Right cardiac atrium (tissue), 5 donors: ENCODE data around the gene PLEKHO2. TPM values are rescaled to one million over a fixed set of nuclear protein-coding genes. Genes with fewer than 3 reads are reported as not detected.

Experiments used
- ATAC-seq, 2 donors: fragments of 200-7000 bp; cut with Tn5 transposase; one replicate each; pipeline versions ENCODE4 v1.8.0 to v1.9.1; 2020; ENCODE audit warnings: moderate library complexity in 2 of 2, mild to moderate bottlenecking in 1 of 2
- DNase-seq, 3 donors: peaks; one replicate each; pipeline ENCODE4 v3.0.0-alpha.2; 2020
- H3K27ac ChIP-seq: one replicate; pipeline ENCODE4 v1.5.1; 2013; ENCODE audit warnings: mild to moderate bottlenecking, low read length, control low read depth, moderate library complexity
- H3K27me3 ChIP-seq: one replicate; pipeline ENCODE4 v1.6.1; 2013; ENCODE audit not compliant: control insufficient read depth, insufficient read depth
- H3K4me1 ChIP-seq: one replicate; pipeline ENCODE4 v1.6.1; 2013; ENCODE audit warnings: low read length; ENCODE audit not compliant: control insufficient read depth, insufficient read depth
- H3K4me3 ChIP-seq: one replicate; pipeline ENCODE4 v1.5.1; 2013; ENCODE audit warnings: low read length, control low read depth
- H3K9me3 ChIP-seq: one replicate; pipeline ENCODE4 v1.6.1; 2013; ENCODE audit warnings: low read length; ENCODE audit not compliant: control insufficient read depth
- WGBS: extraction: QIAGEN DNeasy Blood & Tissue Kit; methylation state at CpG from one replicate; pipeline ENCODE4 v1.1.7; 2013; 5-methylcytosine and 5-hydroxymethylcytosine counted together
- intact Hi-C, 4 donors: fragments of 100-400 bp; cut with DNase I; formaldehyde crosslinking; loops; one replicate each; pipeline versions ENCODE4 v1.11.0 to v1.14.0; 2022 to 2023
- polyA plus RNA-seq: library from polyadenylated mRNA; stranded (reverse); fragments of 200-250 nt; gene quantifications from one replicate; pipeline ENCODE4 v1.2.3, GENCODE V29; 2013
- total RNA-seq, 4 donors: library from RNA; stranded (reverse); fragmentation: NEBNext Ultra II Directional; extraction: Animal tissue kit (Norgen Biotek cat#: 25700); gene quantifications; one replicate each; pipeline ENCODE4 v1.2.1, GENCODE V29; 2021
- donor health status: healthy with polysubstance abuse.
- donor health status: DM: no; HTN: yes; CAD: no.
- donor health status: DM: no; HTN: no; CAD: no.
- donor health status: DM: no; HTN: yes; CAD: no; lungs with severe emphysema.
- donor health status: DM: yes; HTN: yes; CAD: no.

PLEKHO2 gene
- total and polyA plus RNA-seq, 5 donors = 11.6 to 22.3 (median 12.6) TPM

GRCh38 chr15:64855205-64855975 lies 13.7 kb downstream of the PLEKHO2 start:
- DNase-seq = peak in 1 of 3 donors; percentile 51
- intact Hi-C loops = no loop called here
- no peaks in the 10 kb centered on the region for H3K9me3 ChIP-seq
- 61% methylated on average over 7 of the region's 7 CpGs for WGBS
- peaks cover 57% of the 10 kb centered on the region for H3K4me1 ChIP-seq
- no peaks in the 10 kb centered on the region for H3K27me3 ChIP-seq
- no peak overlapping the region for H3K4me3 ChIP-seq
- ATAC-seq = no peak
- H3K27ac ChIP-seq = no peak overlapping the region

- WGBS = 31% methylated on average over 5 of the region's 5 CpGs
- ATAC-seq (peak; percentile 83 to 86), DNase-seq (peak; percentile 87 to 93 (median 93))
- H3K4me3 ChIP-seq = no peak overlapping the region
- no peaks in the 10 kb centered on the region for H3K9me3 ChIP-seq
- intact Hi-C loops = no loop called here
- no peaks in the 10 kb centered on the region for H3K27me3 ChIP-seq
- H3K4me1 ChIP-seq = peaks cover 49% of the 10 kb centered on the region
- peak overlapping the region; percentile 77 for H3K27ac ChIP-seq
These were observed 14.9 kb downstream of the PLEKHO2 start for GRCh38 chr15:64856429-64857145.

DNA sequence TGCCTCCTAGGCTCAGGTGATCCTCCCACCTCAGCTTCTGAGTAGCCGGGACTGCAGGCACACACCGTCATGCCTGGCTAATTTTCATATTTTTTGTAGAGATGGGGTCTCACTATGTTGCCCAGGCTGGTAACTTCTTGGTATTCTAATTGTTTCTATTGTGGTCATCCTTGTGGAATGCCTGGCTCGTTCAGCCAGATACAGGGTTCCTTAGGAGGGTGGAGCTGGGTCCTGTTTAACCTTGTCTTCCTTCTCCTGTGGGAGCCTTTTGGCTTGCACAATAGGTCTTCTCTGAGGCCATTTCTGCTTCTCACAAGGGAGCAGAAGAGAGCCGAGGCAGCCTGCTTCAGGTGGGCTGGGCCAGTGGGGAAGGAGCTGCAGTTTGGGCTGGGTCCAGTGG lies 15.7 kb downstream of the PLEKHO2 start:
- intact Hi-C loops = no loop called here
- H3K27me3 ChIP-seq = no peaks in the 10 kb centered on the region
- DNase-seq (no peak), ATAC-seq (peak in 1 of 2 donors; percentile 42)
- 60% methylated on average over 4 of the region's 4 CpGs for WGBS
- H3K4me1 ChIP-seq = peaks cover 44% of the 10 kb centered on the region
- H3K27ac ChIP-seq = peak overlapping the region; percentile 77
- no peak overlapping the region for H3K4me3 ChIP-seq
- H3K9me3 ChIP-seq = no peaks in the 10 kb centered on the region

GRCh38 chr15:64858021-64858575 lies 16.4 kb downstream of the PLEKHO2 start:
- intact Hi-C loops = no loop called here
- H3K9me3 ChIP-seq = no peaks in the 10 kb centered on the region
- H3K27me3 ChIP-seq = no peaks in the 10 kb centered on the region
- no peak overlapping the region for H3K4me3 ChIP-seq
- H3K27ac ChIP-seq = peak overlapping the region; percentile 77
- WGBS = 40% methylated on average over 6 of the region's 6 CpGs
- ATAC-seq (no peak), DNase-seq (peak in 2 of 3 donors; percentile 72 to 75)
- H3K4me1 ChIP-seq = peaks cover 44% of the 10 kb centered on the region

DNA sequence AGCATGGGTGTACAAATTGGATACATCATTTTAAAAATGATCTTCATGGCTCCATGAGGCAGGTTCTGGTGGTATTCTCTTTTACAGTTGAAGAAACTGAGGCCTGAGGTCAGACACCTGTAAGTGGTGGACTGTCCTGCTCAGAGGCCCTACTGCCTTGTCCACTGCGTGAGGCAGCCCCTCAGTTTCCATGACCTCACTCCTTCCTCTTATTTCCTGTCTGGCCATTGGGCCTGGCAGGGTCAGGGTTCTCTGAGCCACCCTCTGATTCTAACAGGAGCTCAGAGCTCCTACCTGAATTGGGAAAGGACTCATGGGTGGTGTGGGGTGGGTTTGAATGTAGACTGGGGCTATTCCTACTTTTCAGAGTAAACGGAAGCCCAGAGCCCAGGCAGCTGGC lies 17.5 kb downstream of the PLEKHO2 start:
- Histone ChIP-seq H3K27ac (no peak overlapping the region), H3K4me1 (peaks cover 40% of the 10 kb centered on the region), H3K27me3 (no peaks in the 10 kb centered on the region), H3K4me3 (no peak overlapping the region), H3K9me3 (no peaks in the 10 kb centered on the region)
- intact Hi-C loops = no loop called here
- WGBS = 60% methylated on average over 2 of the region's 2 CpGs
- ATAC-seq (no peak), DNase-seq (peak in 1 of 3 donors; percentile 18)

GRCh38 chr15:64861331-64861730 lies 19.6 kb downstream of the PLEKHO2 start:
- no peak overlapping the region for H3K4me3 ChIP-seq
- WGBS = 94% methylated on average over 11 of the region's 11 CpGs
- H3K4me1 ChIP-seq = peaks cover 22% of the 10 kb centered on the region
- DNase-seq (no peak), ATAC-seq (no peak)
- intact Hi-C loops = no loop called here
- H3K9me3 ChIP-seq = no peaks in the 10 kb centered on the region
- no peaks in the 10 kb centered on the region for H3K27me3 ChIP-seq
- H3K27ac ChIP-seq = no peak overlapping the region

DNA sequence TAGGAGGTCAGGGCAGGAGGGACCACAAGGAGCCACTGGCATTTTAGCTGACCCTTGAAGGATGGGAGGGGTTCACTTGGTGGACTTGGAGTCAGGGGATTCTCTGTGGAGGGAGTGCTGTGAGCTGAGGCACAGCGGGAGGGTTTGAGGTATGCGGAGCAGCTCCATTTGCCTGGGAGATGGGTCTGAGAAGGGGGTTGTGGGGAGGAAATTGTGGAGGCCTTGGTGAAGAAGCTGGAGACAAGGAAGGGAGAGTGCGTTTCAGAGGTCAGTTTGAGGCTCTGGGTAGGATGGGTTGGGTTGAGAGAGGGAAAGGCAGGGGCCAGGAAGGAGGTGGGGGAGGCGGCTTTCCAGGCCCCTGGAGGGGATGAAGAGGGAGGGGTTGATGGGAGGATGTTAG lies 20.2 kb downstream of the PLEKHO2 start:
- Histone ChIP-seq H3K9me3 (no peaks in the 10 kb centered on the region), H3K4me3 (no peak overlapping the region), H3K4me1 (peaks cover 16% of the 10 kb centered on the region), H3K27me3 (no peaks in the 10 kb centered on the region), H3K27ac (no peak overlapping the region)
- intact Hi-C loops = no loop called here
- ATAC-seq = no peak
- no peak for DNase-seq
- 88% methylated on average over 4 of the region's 4 CpGs for WGBS

DNA sequence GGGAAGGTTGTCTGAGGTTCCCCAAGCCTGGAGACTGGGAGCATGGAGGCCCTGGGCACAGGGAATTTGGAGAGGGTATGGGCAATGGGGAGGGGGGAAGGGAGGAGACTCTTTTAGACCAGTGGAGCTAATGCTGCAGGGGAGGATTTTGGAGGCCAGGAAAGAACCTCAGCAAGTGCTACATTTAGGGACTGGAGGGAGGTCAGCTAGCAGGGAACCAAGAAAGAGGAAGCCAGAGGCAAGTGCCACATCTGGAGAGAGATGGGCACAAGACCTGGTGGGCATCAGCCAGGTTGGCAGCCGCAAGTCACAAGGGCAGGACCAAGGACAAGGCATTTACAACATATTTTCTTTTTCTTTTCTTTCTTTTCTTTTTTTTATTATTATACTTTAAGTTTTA lies 20.7 kb downstream of the PLEKHO2 start:
- DNase-seq = no peak
- no peak for ATAC-seq
- intact Hi-C loops = no loop called here
- Histone ChIP-seq H3K27me3 (no peaks in the 10 kb centered on the region), H3K9me3 (no peaks in the 10 kb centered on the region), H3K4me3 (no peak overlapping the region), H3K27ac (no peak overlapping the region), H3K4me1 (peaks cover 12% of the 10 kb centered on the region)
- WGBS = 100% methylated on average over 1 of the region's 1 CpG

DNA sequence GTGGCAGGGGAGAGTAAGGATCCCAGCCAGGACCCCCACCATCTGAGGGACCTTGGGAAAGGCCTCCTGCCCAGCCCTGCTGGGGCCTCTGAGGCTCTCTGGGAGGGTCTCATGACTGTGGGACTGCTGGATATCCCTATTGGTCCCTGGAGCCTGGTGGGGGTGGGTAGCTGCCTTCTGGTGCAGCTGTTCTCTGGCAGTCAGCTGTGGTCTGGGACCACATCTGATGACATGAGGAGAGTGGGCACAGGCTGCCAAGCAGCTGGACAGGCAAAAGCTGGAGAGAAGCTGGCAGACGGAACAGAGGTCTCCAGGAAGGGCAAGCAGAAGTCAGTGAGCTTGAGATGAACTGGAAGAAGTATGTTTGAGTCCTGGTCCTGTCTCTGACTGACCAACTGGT lies 22.4 kb downstream of the PLEKHO2 start:
- 51% methylated on average over 1 of the region's 1 CpG for WGBS
- Histone ChIP-seq H3K27ac (no peak overlapping the region), H3K4me3 (no peak overlapping the region), H3K27me3 (no peaks in the 10 kb centered on the region), H3K4me1 (peaks cover 4% of the 10 kb centered on the region), H3K9me3 (no peaks in the 10 kb centered on the region)
- DNase-seq (no peak), ATAC-seq (no peak)
- intact Hi-C loops = no loop called here

- no peak overlapping the region for H3K27ac ChIP-seq
- DNase-seq = peak in 1 of 3 donors; percentile 34
- H3K27me3 ChIP-seq = no peaks in the 10 kb centered on the region
- H3K4me1 ChIP-seq = no peaks in the 10 kb centered on the region
- WGBS = 85% methylated on average over 12 of the region's 12 CpGs
- intact Hi-C loops = no loop called here
- no peaks in the 10 kb centered on the region for H3K9me3 ChIP-seq
- no peak overlapping the region for H3K4me3 ChIP-seq
- no peak for ATAC-seq
These were observed 23.6 kb downstream of the PLEKHO2 start for GRCh38 chr15:64865126-64865997.
